Measurements from ENCODE around the gene LENG8.

LENG8 gene

GRCh38 chr19:54448774-54449700, at the start of gene LENG8:
Gene LENG8, plus strand, starts transcription at chr19:54449199. Its CDS starts 2,146 bp downstream, at chr19:54451345.
- peak; percentile 98 for DNase-seq (ENCODE audit: low read depth)

- DNase-seq (ENCODE audit: low read depth): no peak
Observed at GRCh38 chr19:54400913-54401312, 48.1 kb upstream of the LENG8 start.

- DNase-seq (ENCODE audit: low read depth): no peak
Observed at GRCh38 chr19:54403054-54403453, 45.9 kb upstream of the LENG8 start.

GRCh38 chr19:54405628-54406027, 43.4 kb upstream of the LENG8 start:
- DNase-seq (ENCODE audit: low read depth): no peak

DNA sequence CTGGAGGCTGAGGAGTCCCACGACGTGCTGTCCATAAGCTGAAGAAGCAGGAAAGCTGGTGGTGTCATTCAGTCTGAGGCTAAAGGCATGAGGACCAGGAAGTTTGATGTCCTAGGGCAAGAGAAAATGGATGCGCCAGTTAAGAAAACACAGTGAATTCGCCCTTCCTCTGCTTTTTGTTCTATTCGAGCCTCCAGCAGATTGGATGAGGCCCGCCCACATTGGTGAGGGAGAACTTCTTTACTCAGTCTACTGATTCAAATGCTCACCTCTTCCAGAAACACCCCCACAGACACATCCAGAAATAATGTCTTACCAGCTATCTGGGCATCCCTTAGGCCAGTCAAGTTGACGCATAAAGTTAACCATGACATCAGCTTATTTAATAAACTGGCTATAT, 41.2 kb upstream of the LENG8 start:
- DNase-seq (ENCODE audit: low read depth): no peak

DNA sequence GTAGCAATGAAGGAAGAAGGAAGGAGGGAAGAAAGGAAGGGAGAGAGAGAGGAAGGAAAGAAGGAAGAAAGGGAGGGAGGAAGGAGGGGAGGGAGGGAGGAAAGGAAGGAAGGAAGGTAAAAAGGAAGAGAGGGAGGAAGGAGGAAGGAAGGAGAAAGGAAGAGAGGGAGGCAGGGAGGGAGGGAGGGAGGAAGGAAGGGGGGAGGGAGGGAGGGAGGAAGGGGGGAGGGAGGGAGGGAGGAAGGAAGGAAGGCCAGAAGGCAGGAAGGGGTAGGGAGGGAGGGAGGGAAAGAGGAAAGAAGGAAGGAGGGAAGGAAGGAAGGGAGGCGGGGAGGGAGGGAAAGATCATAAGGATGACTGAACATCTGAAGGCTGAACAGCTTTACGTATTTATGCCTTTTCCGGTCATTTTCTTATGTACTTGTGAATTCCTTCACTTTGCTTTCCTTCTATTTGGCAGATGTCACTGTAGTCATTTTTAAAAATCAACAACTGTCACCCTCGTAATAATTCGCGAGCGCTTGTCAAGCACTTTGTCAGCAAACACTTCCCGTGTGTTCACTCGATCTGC, 40.5 kb upstream of the LENG8 start:
- DNase-seq (ENCODE audit: low read depth): no peak

DNA sequence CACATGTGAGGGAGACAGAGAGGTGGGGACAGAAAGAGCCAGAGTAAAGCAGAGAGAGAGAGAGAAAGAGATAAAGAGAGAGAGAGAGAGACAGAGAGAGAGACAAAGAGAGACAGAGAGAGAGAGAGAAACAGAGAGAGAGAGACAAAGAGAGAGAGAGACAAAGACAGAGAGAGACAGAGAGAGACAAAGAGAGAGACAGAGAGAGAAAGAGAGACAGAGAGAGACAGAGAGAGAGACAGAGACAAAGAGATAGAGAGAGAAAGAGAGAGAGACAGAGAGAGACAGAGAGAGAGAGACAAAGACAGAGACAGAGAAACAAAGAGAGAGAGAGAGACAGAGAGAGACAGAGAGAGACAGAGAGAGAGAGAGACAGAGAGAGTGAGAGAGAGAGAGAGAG, 38.0 kb upstream of the LENG8 start:
- no peak for DNase-seq (ENCODE audit: low read depth)

DNA sequence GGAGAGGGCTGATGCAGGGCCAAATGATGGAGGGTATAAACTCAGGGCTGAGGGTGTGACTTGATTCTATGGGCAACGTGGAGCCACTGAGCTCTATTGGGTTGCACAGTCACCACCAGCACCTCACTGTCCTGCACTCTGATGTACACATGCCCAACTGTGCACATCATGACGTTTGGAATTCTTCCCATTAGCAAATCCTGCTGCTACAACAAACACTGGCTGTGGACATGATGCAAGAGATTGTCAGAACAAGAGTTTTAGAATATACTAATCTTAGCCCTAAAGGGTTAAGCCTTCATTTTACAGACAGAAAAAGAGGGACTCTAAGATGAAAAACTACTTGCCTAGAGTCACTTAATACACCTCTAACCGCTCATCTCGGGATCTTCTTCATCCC, 36.1 kb upstream of the LENG8 start:
- DNase-seq (ENCODE audit: low read depth): no peak

- DNase-seq (ENCODE audit: low read depth): no peak
Observed at GRCh38 chr19:54414156-54414555, 34.8 kb upstream of the LENG8 start.

- DNase-seq (ENCODE audit: low read depth): no peak
Observed at GRCh38 chr19:54415208-54415900, 33.6 kb upstream of the LENG8 start, which contains the start of gene TTYH1. Gene TTYH1, plus strand, starts transcription at chr19:54415464. Its CDS starts 89 bp downstream, at chr19:54415553.

DNA sequence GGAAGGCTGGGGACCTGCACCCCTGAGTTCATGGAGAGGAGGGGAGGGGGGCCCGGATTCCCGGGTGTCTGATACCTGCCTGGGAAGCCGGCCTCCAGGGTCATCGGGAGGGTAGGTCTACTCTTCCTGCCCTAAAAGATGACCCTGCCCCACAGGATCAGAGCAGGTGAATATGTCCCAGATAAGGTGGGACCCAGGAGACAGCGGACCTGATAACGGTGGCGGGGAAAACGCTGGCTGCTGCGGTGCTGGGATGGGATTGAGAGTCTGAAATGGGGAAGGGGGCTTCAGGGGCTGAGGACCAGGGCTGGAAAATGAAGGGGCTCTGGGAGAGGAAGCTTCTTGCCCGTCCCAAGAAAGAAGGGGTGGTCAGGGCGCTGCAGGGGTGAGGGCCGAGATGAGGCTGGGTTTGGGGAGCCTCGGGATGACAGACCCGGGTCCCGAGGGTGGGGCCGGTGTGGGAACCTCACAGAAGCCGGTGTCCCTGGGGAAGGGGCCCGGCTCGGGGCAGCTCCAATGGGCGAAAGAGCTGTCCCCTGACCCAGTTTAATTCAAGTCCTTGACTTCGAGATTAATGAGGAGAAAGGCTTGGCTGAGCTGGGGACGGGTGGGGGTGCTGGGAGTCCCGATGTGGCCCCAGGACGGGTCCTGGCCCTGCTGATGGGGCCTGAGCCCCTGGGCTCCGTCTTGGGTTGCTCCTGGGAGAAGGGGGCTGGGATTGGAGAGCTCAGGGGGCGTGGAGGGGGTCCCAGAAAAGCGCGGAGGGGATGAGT, 32.9 kb upstream of the LENG8 start:
- no peak for DNase-seq (ENCODE audit: low read depth)

- DNase-seq (ENCODE audit: low read depth): no peak
Observed at GRCh38 chr19:54416695-54417491, 32.1 kb upstream of the LENG8 start.

- DNase-seq (ENCODE audit: low read depth): peak; percentile 76
Observed at GRCh38 chr19:54418030-54418929, 30.7 kb upstream of the LENG8 start.

DNA sequence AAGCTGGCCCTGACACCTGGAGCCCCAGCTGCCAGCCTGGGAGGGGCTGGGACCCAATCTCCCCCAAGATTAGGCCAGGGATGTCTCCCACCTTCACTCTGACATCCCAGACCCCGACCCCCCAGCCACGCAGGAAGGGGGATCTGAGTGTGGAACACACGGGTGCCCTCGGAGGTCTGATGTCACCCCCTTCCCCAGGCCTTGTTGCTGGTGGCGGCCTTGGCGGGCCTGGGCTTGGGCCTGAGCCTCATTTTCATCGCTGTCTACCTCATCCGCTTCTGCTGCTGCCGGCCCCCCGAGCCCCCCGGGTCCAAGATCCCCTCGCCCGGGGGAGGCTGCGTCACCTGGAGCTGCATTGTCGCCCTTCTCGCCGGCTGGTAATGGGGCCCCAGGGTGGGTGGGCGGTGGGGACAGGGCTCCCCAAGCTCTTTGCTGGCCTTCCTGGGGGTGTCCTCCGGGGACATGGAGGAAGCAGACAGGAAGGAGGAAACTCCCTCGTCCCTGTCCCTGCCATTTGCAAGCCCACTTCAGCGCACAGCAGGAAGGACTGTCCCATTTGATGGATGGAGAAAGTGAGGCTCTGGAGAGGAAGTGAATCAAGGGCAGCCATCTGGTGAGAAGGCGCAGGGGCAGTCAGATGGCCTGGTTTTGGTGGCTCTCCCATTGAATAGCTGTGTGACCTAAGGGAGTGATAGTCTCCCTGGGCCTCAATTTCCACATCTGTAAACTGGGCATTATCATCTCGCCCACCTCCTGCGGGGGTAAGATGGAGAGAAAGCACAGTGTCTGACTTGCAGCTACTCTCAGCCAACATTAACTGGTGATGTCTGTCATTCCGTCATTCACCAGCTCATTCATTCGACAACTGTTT, 29.8 kb upstream of the LENG8 start:
- no peak for DNase-seq (ENCODE audit: low read depth)

- DNase-seq (ENCODE audit: low read depth): no peak
Observed at GRCh38 chr19:54420068-54420382, 29.0 kb upstream of the LENG8 start.

- DNase-seq (ENCODE audit: low read depth): no peak
Observed at GRCh38 chr19:54420383-54421168, 28.4 kb upstream of the LENG8 start.

GRCh38 chr19:54421169-54421516, 27.9 kb upstream of the LENG8 start:
- DNase-seq (ENCODE audit: low read depth): no peak

GRCh38 chr19:54421521-54421920, 27.5 kb upstream of the LENG8 start:
- DNase-seq (ENCODE audit: low read depth): no peak

GRCh38 chr19:54422136-54422535, 26.9 kb upstream of the LENG8 start:
- no peak for DNase-seq (ENCODE audit: low read depth)
